CD4-positive, alpha-beta memory T cell (primary cell): ENCODE data around the gene ITPK1. TPM values are rescaled to one million over a fixed set of nuclear protein-coding genes. Genes with fewer than 3 reads are reported as not detected.

Experiments
- CTCF ChIA-PET: fragments of 350-600 bp; sonication (Branson Sonifier 250); formaldehyde crosslinking; loops from one replicate; lab custom pipeline; 2021; ENCODE audit warnings: inconsistent platforms; ENCODE audit not compliant: partially characterized antibody; lab: Charles Lee
- POLR2A ChIA-PET: fragments of 350-600 bp; sonication (Branson Sonifier 250); formaldehyde crosslinking; loops from one replicate; lab custom pipeline; 2021; ENCODE audit not compliant: partially characterized antibody; lab: Charles Lee
- DNase-seq, 5 donors: peaks; one replicate each; pipeline versions ENCODE4 v3.0.0 to v3.0.0-alpha.2; 2020 to 2022; ENCODE audit warnings: mixed read lengths in 1 of 5
- H3K27ac ChIP-seq: one replicate; pipeline ENCODE4 v1.7.0; 2013; ENCODE audit warnings: low read depth, low read length
- H3K27me3 ChIP-seq: 2 replicates; pipeline ENCODE4 v1.7.0; 2013; ENCODE audit warnings: mild to moderate bottlenecking, low read length, moderate library complexity; ENCODE audit not compliant: insufficient read depth
- H3K36me3 ChIP-seq: 2 replicates; pipeline ENCODE4 v1.7.0; 2013; ENCODE audit warnings: mild to moderate bottlenecking, low read length, moderate library complexity; ENCODE audit not compliant: insufficient read depth
- H3K4me1 ChIP-seq: 2 replicates; pipeline ENCODE4 v1.7.0; 2013; ENCODE audit warnings: mild to moderate bottlenecking, low read length, moderate library complexity; ENCODE audit not compliant: insufficient read depth
- H3K4me3 ChIP-seq, 2 donors: one replicate each; pipeline ENCODE4 v1.7.0; 2013; ENCODE audit warnings: low read length in 2 of 2, mild to moderate bottlenecking in 1 of 2
- H3K9me3 ChIP-seq, 2 donors: one replicate each; pipeline ENCODE4 v1.7.0; 2013; ENCODE audit warnings: low read length in 2 of 2, control low read depth in 1 of 2; ENCODE audit not compliant: control insufficient read depth in 1 of 2
- H3K27ac Mint-ChIP-seq, 7 donors: one replicate each; pipeline ENCODE4 v1.8.0; 2020 to 2021; ENCODE audit warnings: mixed read lengths in 7 of 7, mild to moderate bottlenecking in 6 of 7, inconsistent platforms in 3 of 7, moderate library complexity in 3 of 7
- H3K27me3 Mint-ChIP-seq, 2 donors: one replicate each; pipeline ENCODE4 v1.8.0; 2020 to 2021; ENCODE audit warnings: mixed read lengths in 2 of 2
- H3K36me3 Mint-ChIP-seq, 2 donors: one replicate each; pipeline ENCODE4 v1.8.0; 2020 to 2021; ENCODE audit warnings: mixed read lengths in 2 of 2, inconsistent platforms in 1 of 2, mild to moderate bottlenecking in 1 of 2
- H3K4me1 Mint-ChIP-seq, 4 donors: one replicate each; pipeline ENCODE4 v1.8.0; 2020 to 2021; ENCODE audit warnings: mixed read lengths in 4 of 4, mild to moderate bottlenecking in 1 of 4
- H3K4me3 Mint-ChIP-seq, 8 donors: one replicate each; pipeline ENCODE4 v1.8.0; 2020 to 2021; ENCODE audit warnings: mixed read lengths in 8 of 8, mild to moderate bottlenecking in 7 of 8, moderate library complexity in 6 of 8, inconsistent platforms in 3 of 8
- H3K9me3 Mint-ChIP-seq, 8 donors: one replicate each; pipeline ENCODE4 v1.8.0; 2020 to 2021; ENCODE audit warnings: mixed read lengths in 8 of 8, mild to moderate bottlenecking in 5 of 8, inconsistent platforms in 3 of 8, moderate library complexity in 1 of 8
- intact Hi-C: fragments of 100-400 bp; cut with micrococcal nuclease; formaldehyde crosslinking; loops from one replicate; pipeline ENCODE4 v1.15.1; 2023
- polyA plus RNA-seq, 2 donors: library from polyadenylated mRNA; unstranded; fragments of 300-500 nt; fragmentation: Illumina TruSeq; gene quantifications; one replicate each; pipeline ENCODE4 v1.2.3, GENCODE V29; 2021
- total RNA-seq, 2 experiments: library from RNA; stranded (reverse); gene quantifications; one replicate each; pipeline ENCODE4 v1.2.3, GENCODE V29; 2021

ITPK1 gene
- total and polyA plus RNA-seq, 4 experiments from 2014 or later, result 12.5 to 30.0 (median 26.9) TPM

DNA sequence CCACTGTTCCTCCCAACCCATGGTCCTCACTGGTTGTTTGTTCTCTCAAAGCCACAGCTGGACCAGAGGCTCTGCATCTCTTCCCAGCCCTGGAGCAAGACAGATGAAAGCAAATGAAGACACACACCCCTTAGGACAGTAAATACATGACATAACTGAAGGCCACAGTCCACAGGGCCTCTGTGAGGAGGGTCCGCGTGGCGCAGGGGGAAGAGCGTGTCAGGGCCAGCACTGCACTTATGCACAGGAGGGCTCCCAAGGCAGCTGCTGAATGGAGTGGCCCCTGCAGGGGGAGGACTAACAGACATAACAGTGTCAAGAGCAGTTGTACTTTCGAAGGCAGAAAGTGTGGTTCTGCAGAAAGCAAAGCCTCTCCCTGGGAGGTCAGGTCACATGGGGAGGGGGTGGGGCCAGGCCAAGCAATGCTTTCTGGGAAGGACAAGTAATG is 112.8 kb downstream of the ITPK1 start:
- no peak for DNase-seq
- no peak overlapping the region for H3K27ac ChIP-seq
- CTCF ChIA-PET, result interaction anchor here (1.5 kb wide), 1 partner anchor 110 kb away, joined by 3 read pairs; no protein-coding TSS in a partner anchor
- H3K9me3 Mint-ChIP-seq, result peaks cover 0 to 2% (median 0%) of the 10 kb centered on the region in 8 donors
- no peaks in the 10 kb centered on the region for H3K4me1 ChIP-seq
- H3K36me3 Mint-ChIP-seq, result peaks cover 5 to 9% of the 10 kb centered on the region in 2 donors
- peaks cover 0 to 1% (median 0%) of the 10 kb centered on the region in 4 donors for H3K4me1 Mint-ChIP-seq
- H3K27ac Mint-ChIP-seq, result no peak overlapping the region
- H3K4me3 Mint-ChIP-seq, result no peak overlapping the region
- H3K27me3 ChIP-seq, result no peaks in the 10 kb centered on the region
- H3K4me3 ChIP-seq, result no peak overlapping the region
- H3K36me3 ChIP-seq, result no peaks in the 10 kb centered on the region
- POLR2A ChIA-PET, result no interaction called here
- no peaks in the 10 kb centered on the region for H3K9me3 ChIP-seq
- H3K27me3 Mint-ChIP-seq, result no peaks in the 10 kb centered on the region
- intact Hi-C loops, result no loop called here

DNA sequence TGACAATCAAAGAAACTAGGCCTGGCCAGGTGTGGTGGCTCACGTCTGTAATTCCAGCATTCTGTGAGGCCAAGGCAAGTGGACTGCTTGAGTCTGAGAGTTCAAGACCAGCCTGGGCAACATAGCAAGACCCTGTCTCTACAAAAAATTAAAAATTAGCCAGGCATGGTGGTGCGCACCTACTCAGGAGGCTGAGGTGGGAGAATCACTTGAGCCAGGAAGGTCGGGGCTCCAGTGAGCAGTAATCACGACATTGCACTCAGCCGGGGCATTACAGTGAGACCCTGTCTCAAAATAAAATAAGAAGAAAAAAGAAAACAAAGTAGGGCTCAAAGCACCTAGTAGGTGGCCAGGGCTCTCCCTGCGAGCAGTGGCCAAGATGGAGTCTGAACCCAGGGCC is 113.7 kb downstream of the ITPK1 start:
- no peak overlapping the region for H3K4me3 Mint-ChIP-seq
- no peak for DNase-seq

DNA sequence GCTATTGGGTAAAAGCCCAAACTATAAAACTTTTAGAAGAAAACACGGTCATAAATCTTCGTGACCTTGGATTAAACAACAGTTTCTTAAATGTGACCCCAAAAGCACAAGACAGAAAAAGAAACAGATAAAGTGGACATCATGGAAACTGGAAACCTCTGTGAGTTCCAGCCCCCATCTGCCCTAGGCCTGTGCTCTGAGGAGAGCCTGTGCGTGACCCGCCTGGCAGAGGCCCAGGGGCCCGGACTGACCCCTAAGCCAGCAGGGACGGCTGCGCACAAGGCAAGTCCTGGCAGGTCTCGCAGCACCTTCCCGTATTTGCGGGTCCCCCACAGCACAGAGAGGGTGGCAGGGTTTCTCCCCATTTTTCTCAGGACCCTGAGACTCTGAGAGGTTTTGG is 116.8 kb downstream of the ITPK1 start:
- ChIA-PET CTCF (no interaction called here), POLR2A (no interaction called here)

More for the DNA sequence above, 113.7 kb downstream of the ITPK1 start:
- intact Hi-C loops, result no loop called here
- H3K4me1 Mint-ChIP-seq, result peaks cover 0 to 1% (median 0%) of the 10 kb centered on the region in 4 donors
- Histone ChIP-seq H3K4me1 (no peaks in the 10 kb centered on the region), H3K4me3 (no peak overlapping the region), H3K27me3 (no peaks in the 10 kb centered on the region), H3K36me3 (no peaks in the 10 kb centered on the region), H3K27ac (no peak overlapping the region), H3K9me3 (no peaks in the 10 kb centered on the region)
- ChIA-PET CTCF (no interaction called here), POLR2A (no interaction called here)
- H3K27me3 Mint-ChIP-seq, result no peaks in the 10 kb centered on the region
- peaks cover 0 to 2% (median 0%) of the 10 kb centered on the region in 8 donors for H3K9me3 Mint-ChIP-seq
- H3K36me3 Mint-ChIP-seq, result peaks cover 11 to 15% of the 10 kb centered on the region in 2 donors
- no peak overlapping the region for H3K27ac Mint-ChIP-seq

DNA sequence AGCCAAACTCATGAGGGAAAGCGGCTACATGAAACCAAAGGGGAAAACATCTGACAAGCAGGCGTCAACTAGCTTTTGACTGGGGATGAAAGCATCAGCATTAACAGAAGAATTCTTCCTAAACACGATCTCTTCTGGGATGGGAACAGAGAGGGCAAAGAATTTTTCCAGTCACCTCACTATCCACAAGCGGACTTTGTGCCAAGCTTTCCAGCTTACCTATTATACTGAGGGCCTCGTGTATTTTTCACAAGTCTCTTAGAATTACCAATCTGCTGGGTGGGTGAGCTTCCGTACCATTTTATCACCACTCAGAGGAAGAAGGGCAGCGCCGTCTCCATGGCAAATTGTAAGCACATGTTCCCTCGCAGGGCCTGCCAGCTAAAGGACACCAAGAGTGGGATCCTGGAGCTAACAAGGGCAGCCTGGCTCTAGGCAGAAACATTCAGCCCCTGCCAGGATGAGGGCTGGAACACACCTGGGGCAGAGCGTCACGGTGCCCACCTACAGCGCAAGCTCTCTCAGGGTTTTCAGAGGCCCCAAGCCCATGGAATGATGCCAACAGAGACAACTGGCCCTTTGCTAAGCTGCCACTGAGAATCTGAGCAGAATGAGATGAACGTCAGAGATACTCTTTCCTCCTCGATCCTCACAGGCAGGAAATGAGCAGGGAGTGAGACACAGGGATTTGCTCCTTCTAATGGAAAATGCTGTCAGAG is 118.2 kb downstream of the ITPK1 start:
- Histone ChIP-seq H3K4me1 (no peaks in the 10 kb centered on the region), H3K4me3 (no peak overlapping the region), H3K36me3 (peaks cover 12% of the 10 kb centered on the region), H3K27me3 (no peaks in the 10 kb centered on the region), H3K27ac (no peak overlapping the region), H3K9me3 (no peaks in the 10 kb centered on the region)
- Mint-ChIP-seq H3K4me3 (no peak overlapping the region), H3K9me3 (no peaks in the 10 kb centered on the region), H3K36me3 (peaks cover 20 to 34% of the 10 kb centered on the region in 2 donors), H3K27ac (peak overlapping the region in 1 of 7 donors; percentile 78), H3K4me1 (no peaks in the 10 kb centered on the region), H3K27me3 (no peaks in the 10 kb centered on the region)
- DNase-seq, result no peak
- ChIA-PET POLR2A (no interaction called here), CTCF (no interaction called here)
- intact Hi-C loops, result no loop called here

More for the DNA sequence above, 116.8 kb downstream of the ITPK1 start:
- Mint-ChIP-seq H3K27me3 (no peaks in the 10 kb centered on the region), H3K36me3 (peaks cover 16 to 21% of the 10 kb centered on the region in 2 donors), H3K27ac (no peak overlapping the region), H3K4me3 (no peak overlapping the region), H3K4me1 (peaks cover 0 to 1% (median 0%) of the 10 kb centered on the region in 4 donors), H3K9me3 (no peaks in the 10 kb centered on the region)
- H3K36me3 ChIP-seq, result peaks cover 2% of the 10 kb centered on the region
- intact Hi-C loops, result no loop called here
- DNase-seq, result no peak
- no peak overlapping the region for H3K4me3 ChIP-seq
- H3K27me3 ChIP-seq, result no peaks in the 10 kb centered on the region
- H3K4me1 ChIP-seq, result no peaks in the 10 kb centered on the region
- H3K27ac ChIP-seq, result no peak overlapping the region
- H3K9me3 ChIP-seq, result no peaks in the 10 kb centered on the region

DNA sequence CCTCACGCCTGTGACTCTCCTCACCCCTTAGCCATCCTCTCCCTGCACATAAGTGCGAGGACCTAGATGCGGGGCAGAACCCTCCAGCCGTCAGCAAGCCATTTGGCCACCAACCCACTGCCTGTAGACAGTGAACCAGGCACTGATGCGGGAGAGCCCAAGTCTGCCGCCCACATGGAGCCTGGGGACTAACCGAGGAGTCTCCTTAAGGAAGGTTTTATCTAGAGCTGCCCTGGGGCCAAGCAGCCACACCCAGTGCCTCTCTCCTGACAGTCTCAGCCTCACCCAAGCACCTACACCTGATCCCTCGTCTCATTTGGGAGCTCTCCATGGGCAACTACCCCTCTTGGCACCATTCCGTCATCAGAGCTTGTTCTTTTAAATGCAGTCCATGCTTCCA is 120.1 kb downstream of the ITPK1 start:
- ChIA-PET POLR2A (no interaction called here), CTCF (no interaction called here)
- no peak overlapping the region for H3K27ac ChIP-seq
- Mint-ChIP-seq H3K4me3 (no peak overlapping the region), H3K27me3 (no peaks in the 10 kb centered on the region), H3K36me3 (peaks cover 25 to 43% of the 10 kb centered on the region in 2 donors), H3K27ac (peak overlapping the region in 1 of 7 donors; percentile 13), H3K4me1 (no peaks in the 10 kb centered on the region), H3K9me3 (no peaks in the 10 kb centered on the region)
- H3K4me3 ChIP-seq, result no peak overlapping the region
- DNase-seq, result no peak
- no peaks in the 10 kb centered on the region for H3K4me1 ChIP-seq
- H3K36me3 ChIP-seq, result peaks cover 12% of the 10 kb centered on the region
- no peaks in the 10 kb centered on the region for H3K9me3 ChIP-seq
- intact Hi-C loops, result no loop called here
- no peaks in the 10 kb centered on the region for H3K27me3 ChIP-seq

DNA sequence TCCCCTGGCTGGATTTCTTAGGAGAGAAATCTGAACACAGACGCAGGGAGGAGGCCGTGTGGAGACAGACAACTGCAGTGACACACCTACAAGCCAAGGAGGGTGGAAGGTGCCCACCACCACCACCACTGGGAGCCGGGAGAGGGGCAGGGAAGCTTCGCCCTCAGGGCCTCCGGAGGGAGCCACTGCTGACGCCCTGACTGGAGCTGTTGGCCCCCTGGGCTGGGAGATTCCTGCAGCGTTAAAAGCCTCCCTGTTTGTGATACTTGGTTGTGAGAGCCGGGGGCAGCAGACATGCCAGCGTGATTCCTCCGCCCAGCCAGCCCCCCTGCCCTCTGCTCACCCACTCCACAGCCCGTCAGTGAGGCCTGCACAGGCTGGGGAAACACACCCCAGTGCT is 120.8 kb downstream of the ITPK1 start:
- H3K9me3 ChIP-seq, result no peaks in the 10 kb centered on the region
- CTCF ChIA-PET, result no interaction called here
- Mint-ChIP-seq H3K27me3 (no peaks in the 10 kb centered on the region), H3K27ac (no peak overlapping the region), H3K9me3 (peaks cover 0 to 1% (median 0%) of the 10 kb centered on the region in 8 donors), H3K4me1 (no peaks in the 10 kb centered on the region), H3K36me3 (peaks cover 28 to 45% of the 10 kb centered on the region in 2 donors), H3K4me3 (no peak overlapping the region)
- H3K27ac ChIP-seq, result no peak overlapping the region
- peaks cover 12% of the 10 kb centered on the region for H3K36me3 ChIP-seq
- no peak overlapping the region for H3K4me3 ChIP-seq
- no peaks in the 10 kb centered on the region for H3K4me1 ChIP-seq
- POLR2A ChIA-PET, result no interaction called here
- intact Hi-C loops, result no loop called here
- no peaks in the 10 kb centered on the region for H3K27me3 ChIP-seq
- no peak for DNase-seq

DNA sequence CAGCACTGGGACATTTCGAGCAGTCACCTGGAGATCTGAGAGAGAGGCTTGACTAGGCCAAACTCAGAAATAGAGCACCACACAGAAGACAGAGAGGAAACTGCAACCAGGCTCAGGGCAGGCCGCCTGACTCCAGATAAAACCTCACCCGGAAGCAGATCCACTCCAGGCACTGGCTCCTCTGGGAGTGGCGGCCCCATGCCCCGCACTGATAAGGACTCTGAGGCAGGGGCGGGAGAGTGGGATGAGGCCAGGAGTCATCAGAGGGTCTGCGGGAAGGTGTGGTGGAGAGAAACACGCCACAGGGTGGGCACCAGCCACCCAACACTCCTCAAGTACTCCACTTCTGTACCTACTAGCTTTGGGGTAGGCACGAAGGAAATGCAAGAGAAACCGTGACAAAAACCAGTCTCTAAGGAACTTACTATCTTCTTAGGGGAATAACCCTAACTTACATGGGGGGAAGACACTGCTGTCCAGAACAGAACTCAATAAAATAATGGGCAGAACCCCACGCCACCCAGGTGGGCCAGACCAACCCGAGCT is 121.5 kb downstream of the ITPK1 start:
- no peaks in the 10 kb centered on the region for H3K27me3 ChIP-seq
- DNase-seq, result no peak
- H3K4me3 ChIP-seq, result no peak overlapping the region
- Mint-ChIP-seq H3K9me3 (peaks cover 0 to 2% (median 0%) of the 10 kb centered on the region in 8 donors), H3K4me3 (no peak overlapping the region), H3K4me1 (no peaks in the 10 kb centered on the region), H3K27ac (peak overlapping the region in 1 of 7 donors; percentile 61), H3K36me3 (peaks cover 28 to 44% of the 10 kb centered on the region in 2 donors), H3K27me3 (no peaks in the 10 kb centered on the region)
- ChIA-PET CTCF (no interaction called here), POLR2A (no interaction called here)
- H3K4me1 ChIP-seq, result no peaks in the 10 kb centered on the region
- peaks cover 12% of the 10 kb centered on the region for H3K36me3 ChIP-seq
- no peaks in the 10 kb centered on the region for H3K9me3 ChIP-seq
- no peak overlapping the region for H3K27ac ChIP-seq
- intact Hi-C loops, result no loop called here
